Caki2 (cell line): ENCODE measurements around the gene PRRX1. TPM values are rescaled to one million over a fixed set of nuclear protein-coding genes. Genes with fewer than 3 reads are reported as not detected.

Experiments
- DNase-seq: peaks from one replicate; pipeline ENCODE4 v3.0.0-alpha.2; 2015; ENCODE audit warnings: low read depth
- in situ Hi-C: cut with HindIII; loops from 2 replicates; pipeline ENCODE4 v1.10.0; 2016; ENCODE audit warnings: low sequenced_read_pairs, low pct_unique_long_range_greater_than_20kb, mixed read lengths
- total RNA-seq: library from RNA; depleted of rRNA; stranded (reverse); fragments of >200 nt; shearing (Covaris generic); gene quantifications from 2 replicates; pipeline ENCODE4 v1.2.3, GENCODE V29; 2014; ENCODE audit warnings: low replicate concordance; rRNA removed

Gene PRRX1
- not detected in 2 replicates for total RNA-seq

- peak; percentile 6 for DNase-seq
- in situ Hi-C loops, result no loop called here
Observed at GRCh38 chr1:170664093-170664827, at the start of gene PRRX1. Gene PRRX1 (plus strand): TSS chr1:170664131. CDS start chr1:170664219, 88 bp downstream.

GRCh38 chr1:170617591-170618330, 46.2 kb upstream of the PRRX1 start:
- in situ Hi-C loops, result no loop called here
- no peak for DNase-seq

- no peak for DNase-seq
- in situ Hi-C loops, result no loop called here
Observed at GRCh38 chr1:170618421-170618820, 45.5 kb upstream of the PRRX1 start.

- DNase-seq, result no peak
- in situ Hi-C loops, result no loop called here
Observed at GRCh38 chr1:170619241-170620028, 44.5 kb upstream of the PRRX1 start.

GRCh38 chr1:170620164-170620563, 43.8 kb upstream of the PRRX1 start:
- in situ Hi-C loops, result no loop called here
- DNase-seq, result no peak

GRCh38 chr1:170623171-170623570, 40.8 kb upstream of the PRRX1 start:
- DNase-seq, result peak; percentile 8
- in situ Hi-C loops, result no loop called here

GRCh38 chr1:170624146-170624545, 39.8 kb upstream of the PRRX1 start:
- no peak for DNase-seq
- in situ Hi-C loops, result no loop called here

- in situ Hi-C loops, result no loop called here
- no peak for DNase-seq
Observed at GRCh38 chr1:170630977-170631376, 33.0 kb upstream of the PRRX1 start.

- in situ Hi-C loops, result no loop called here
- no peak for DNase-seq
Observed at GRCh38 chr1:170634293-170634692, 29.6 kb upstream of the PRRX1 start.

GRCh38 chr1:170634824-170635410, 29.0 kb upstream of the PRRX1 start:
- DNase-seq, result no peak
- in situ Hi-C loops, result no loop called here

GRCh38 chr1:170640581-170640980, 23.4 kb upstream of the PRRX1 start:
- in situ Hi-C loops, result no loop called here
- no peak for DNase-seq

GRCh38 chr1:170657275-170657853, 6.6 kb upstream of the PRRX1 start:
- DNase-seq, result no peak
- in situ Hi-C loops, result no loop called here

GRCh38 chr1:170659399-170660035, 4.4 kb upstream of the PRRX1 start:
- DNase-seq, result no peak
- in situ Hi-C loops, result no loop called here

- in situ Hi-C loops, result no loop called here
- no peak for DNase-seq
Observed at GRCh38 chr1:170660281-170660713, 3.6 kb upstream of the PRRX1 start.

- DNase-seq, result no peak
- in situ Hi-C loops, result no loop called here
Observed at GRCh38 chr1:170660871-170661645, 2.9 kb upstream of the PRRX1 start.

- in situ Hi-C loops, result no loop called here
- DNase-seq, result no peak
Observed at GRCh38 chr1:170661646-170662411, 2.1 kb upstream of the PRRX1 start.
